ENCODE measurements around the gene FIS1. TPM values are rescaled to one million over a fixed set of nuclear protein-coding genes. Genes with fewer than 3 reads are reported as not detected.

The FIS1 gene
- total RNA-seq, 1 donor from 2014 or later, result 142 TPM

GRCh38 chr7:101240226-101241014 lies 4.5 kb downstream of the FIS1 start:
- Mint-ChIP-seq H3K36me3 (ENCODE audit: unreplicated experiment) (peaks cover 11% of the 10 kb centered on the region), H3K27ac (ENCODE audit: unreplicated experiment) (no peak overlapping the region), H3K4me3 (ENCODE audit: unreplicated experiment) (no peak overlapping the region)

DNA sequence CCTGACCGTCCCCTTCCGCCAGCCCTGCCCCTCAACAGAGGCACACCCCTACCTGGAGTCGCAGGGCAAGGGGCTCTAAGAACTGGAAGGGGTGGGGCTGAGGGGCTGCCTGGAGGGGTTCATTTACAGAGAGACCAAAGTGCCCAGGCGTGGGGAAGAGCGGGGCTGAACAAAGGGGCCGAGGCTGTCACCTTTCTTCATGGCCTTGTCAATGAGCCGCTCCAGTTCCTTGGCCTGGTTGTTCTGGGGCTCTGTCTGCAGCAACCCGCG lies 5.0 kb downstream of the FIS1 start:
- Mint-ChIP-seq H3K4me3 (ENCODE audit: unreplicated experiment) (no peak overlapping the region), H3K27me3 (ENCODE audit: unreplicated experiment) (no peaks in the 10 kb centered on the region), H3K27ac (ENCODE audit: unreplicated experiment) (no peak overlapping the region), H3K9me3 (ENCODE audit: unreplicated experiment) (no peaks in the 10 kb centered on the region), H3K4me1 (ENCODE audit: unreplicated experiment) (peaks cover 12% of the 10 kb centered on the region), H3K36me3 (ENCODE audit: unreplicated experiment) (peaks cover 11% of the 10 kb centered on the region)
- no peak for DNase-seq (ENCODE audit: extremely low spot score, unreplicated experiment)
- no peak for TF ChIP-seq CTCF (IDR thresholded peaks at IDR 0.05)

More at GRCh38 chr7:101240226-101241014, 4.5 kb downstream of the FIS1 start:
- peaks cover 16% of the 10 kb centered on the region for H3K4me1 Mint-ChIP-seq (ENCODE audit: unreplicated experiment)
- DNase-seq (ENCODE audit: extremely low spot score, unreplicated experiment), result no peak
- H3K27me3 Mint-ChIP-seq (ENCODE audit: unreplicated experiment), result no peaks in the 10 kb centered on the region
- TF ChIP-seq CTCF (IDR thresholded peaks at IDR 0.05), result no peak
- H3K9me3 Mint-ChIP-seq (ENCODE audit: unreplicated experiment), result no peaks in the 10 kb centered on the region

GRCh38 chr7:101239191-101239950 lies 5.5 kb downstream of the FIS1 start:
- H3K4me1 Mint-ChIP-seq (ENCODE audit: unreplicated experiment), result peaks cover 12% of the 10 kb centered on the region
- no peak for TF ChIP-seq CTCF (IDR thresholded peaks at IDR 0.05)
- no peak overlapping the region for H3K4me3 Mint-ChIP-seq (ENCODE audit: unreplicated experiment)
- DNase-seq (ENCODE audit: extremely low spot score, unreplicated experiment), result no peak
- no peaks in the 10 kb centered on the region for H3K27me3 Mint-ChIP-seq (ENCODE audit: unreplicated experiment)
- H3K9me3 Mint-ChIP-seq (ENCODE audit: unreplicated experiment), result no peaks in the 10 kb centered on the region
- no peak overlapping the region for H3K27ac Mint-ChIP-seq (ENCODE audit: unreplicated experiment)
- H3K36me3 Mint-ChIP-seq (ENCODE audit: unreplicated experiment), result peaks cover 11% of the 10 kb centered on the region

GRCh38 chr7:101238226-101239182 lies 6.4 kb downstream of the FIS1 start:
- H3K9me3 Mint-ChIP-seq (ENCODE audit: unreplicated experiment), result no peaks in the 10 kb centered on the region
- H3K4me3 Mint-ChIP-seq (ENCODE audit: unreplicated experiment), result no peak overlapping the region
- no peak for TF ChIP-seq CTCF (IDR thresholded peaks at IDR 0.05)
- DNase-seq (ENCODE audit: extremely low spot score, unreplicated experiment), result no peak
- peaks cover 11% of the 10 kb centered on the region for H3K36me3 Mint-ChIP-seq (ENCODE audit: unreplicated experiment)
- H3K27ac Mint-ChIP-seq (ENCODE audit: unreplicated experiment), result no peak overlapping the region
- peaks cover 4% of the 10 kb centered on the region for H3K4me1 Mint-ChIP-seq (ENCODE audit: unreplicated experiment)
- H3K27me3 Mint-ChIP-seq (ENCODE audit: unreplicated experiment), result no peaks in the 10 kb centered on the region

Data from osteocyte (in vitro differentiated cells).